Heart left ventricle (tissue), 13 donors: ENCODE results near the gene TMEM11.

Experiments
- CTCF ChIP-seq, 12 donors: fragments of 200-600 bp; sonication (generic) in 4 of 12; IDR thresholded peaks; one replicate each; pipeline versions ENCODE4 v1.5.0 to v1.8.0; 2018 to 2022; ENCODE audit warnings: antibody characterized with exemption in 12 of 12, mild to moderate bottlenecking in 5 of 12
- POLR2A ChIP-seq, 2 donors: fragments of 450-650 bp; IDR thresholded peaks; one replicate each; pipeline ENCODE4 v1.6.1; 2017; ENCODE audit warnings: antibody characterized with exemption in 2 of 2, mild to moderate bottlenecking in 2 of 2, moderate library complexity in 2 of 2
- donor health status: ischemic (EF 13 %, LVEDD 7.1; RV severe dilation, severe dysfunction).
- donor health status: DM: no; HTN: yes; CAD: no.
- donor health status: DM: no; HTN: no; CAD: no.
- donor health status: ischemic (EF 25% LVEDD 6.9; RV normal size, moderate dysfunction).
- donor health status: ischemic (EF 25% LVEDD 5.7; RV mildly dilated, moderate dysfunction).
- donor health status: ischemic (EF 35%, LVEDD 5.7; RV mildly dilated, moderate dysfunction).
- donor health status: nonischemic (EF 11% LVEDD 7.7; RV severe dilation, severe dysfunction).
- donor health status: DM: yes; HTN: yes; CAD: no.
- donor health status: PGD.
- donor health status: ischemic (EF 29% LVEDD 5.4; RV normal size, mild dysfunction).
- donor health status: nonischemic (EF 23%, LVEDD 6.1; RV moderate dilation, normal function).

- TF ChIP-seq CTCF (IDR thresholded peaks at IDR 0.05) (no peak), POLR2A (IDR thresholded peaks at IDR 0.05) (no peak)
These were observed 14.2 kb upstream of the TMEM11 start for GRCh38 chr17:21228111-21228510.
